ENCODE results near the gene SIVA1.

The SIVA1 gene, protein sequence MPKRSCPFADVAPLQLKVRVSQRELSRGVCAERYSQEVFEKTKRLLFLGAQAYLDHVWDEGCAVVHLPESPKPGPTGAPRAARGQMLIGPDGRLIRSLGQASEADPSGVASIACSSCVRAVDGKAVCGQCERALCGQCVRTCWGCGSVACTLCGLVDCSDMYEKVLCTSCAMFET

DNA sequence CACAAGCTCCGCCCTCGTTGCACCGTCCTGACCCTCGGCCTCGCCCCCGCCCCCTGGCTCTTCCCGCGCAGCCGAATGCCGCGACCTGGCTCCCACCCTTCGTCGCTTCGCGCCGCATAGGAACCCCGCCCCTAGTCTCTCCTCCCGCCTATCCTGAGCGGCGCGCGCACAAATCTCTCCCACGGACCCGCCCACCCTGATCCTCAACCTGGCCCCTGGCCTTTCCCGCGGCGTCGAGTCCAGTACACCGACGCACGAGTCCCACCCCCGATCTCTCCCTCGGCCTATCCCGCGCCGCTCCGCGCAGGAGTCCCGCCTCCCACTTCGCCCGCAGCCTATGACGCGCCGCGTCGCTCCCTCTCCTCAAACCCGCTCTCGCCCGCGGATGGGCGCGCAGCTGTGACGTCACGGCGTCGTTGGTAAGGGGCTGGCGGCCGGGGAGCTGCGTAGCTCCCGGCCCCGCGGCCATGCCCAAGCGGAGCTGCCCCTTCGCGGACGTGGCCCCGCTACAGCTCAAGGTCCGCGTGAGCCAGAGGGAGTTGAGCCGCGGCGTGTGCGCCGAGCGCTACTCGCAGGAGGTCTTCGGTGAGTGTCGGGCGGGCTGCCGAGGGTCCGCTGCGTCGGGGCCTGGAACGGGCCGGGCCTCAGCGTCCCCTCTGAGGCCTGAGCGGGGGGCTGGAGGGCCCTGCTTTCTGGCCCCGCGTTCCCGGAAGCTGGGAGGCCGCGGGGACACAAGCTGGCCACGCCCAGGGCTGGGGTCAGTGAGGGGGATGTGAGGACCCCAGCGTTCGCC, at the start of gene SIVA1:
TSS of gene SIVA1 (plus strand) at position 413 of the 793 bp plus-strand sequence. CDS start at position 468, 55 bp downstream.
- in situ Hi-C loops (cut with MboI; ENCODE audit: low sequenced_read_pairs): no loop called here

DNA sequence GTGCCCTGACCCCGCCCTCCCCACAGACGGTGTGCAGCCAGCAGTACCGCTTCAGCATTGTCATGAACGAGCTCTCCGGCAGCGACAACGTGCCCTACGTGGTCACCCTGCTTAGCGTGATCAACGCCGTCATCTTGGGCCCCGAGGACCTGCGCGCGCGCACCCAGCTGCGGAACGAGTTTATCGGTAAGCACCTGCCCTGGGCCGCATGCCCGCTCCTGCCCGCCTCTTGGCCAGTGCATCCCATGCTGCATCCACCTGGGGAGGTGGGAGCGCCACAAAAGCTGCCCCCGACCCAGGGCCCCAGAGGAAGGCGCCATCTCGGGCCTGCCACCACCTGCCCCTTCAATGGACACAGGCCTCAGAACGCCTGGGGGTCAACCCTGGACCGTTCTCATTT, 49.7 kb upstream of the SIVA1 start:
- in situ Hi-C loops (cut with MboI; ENCODE audit: low sequenced_read_pairs): no loop called here

DNA sequence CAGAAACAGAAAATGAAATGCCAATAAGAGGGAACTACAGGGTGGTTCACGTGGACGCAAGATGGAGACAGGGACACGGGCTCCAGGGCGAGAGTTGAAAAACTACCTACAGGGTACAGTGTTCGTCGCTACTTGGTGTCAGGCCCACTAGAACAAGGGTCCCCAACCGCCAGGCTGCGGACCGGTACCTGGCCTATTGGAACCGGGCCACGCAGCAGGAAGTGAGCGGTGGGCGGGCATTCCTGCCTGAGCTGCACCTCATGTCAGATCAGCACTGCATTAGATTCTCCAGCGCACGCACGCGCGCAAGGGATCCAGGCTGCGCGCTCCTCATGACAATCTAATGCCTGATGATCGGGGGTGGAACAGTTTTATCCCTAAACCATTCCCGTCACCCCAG, 48.7 kb upstream of the SIVA1 start:
- in situ Hi-C loops (cut with MboI; ENCODE audit: low sequenced_read_pairs): no loop called here

DNA sequence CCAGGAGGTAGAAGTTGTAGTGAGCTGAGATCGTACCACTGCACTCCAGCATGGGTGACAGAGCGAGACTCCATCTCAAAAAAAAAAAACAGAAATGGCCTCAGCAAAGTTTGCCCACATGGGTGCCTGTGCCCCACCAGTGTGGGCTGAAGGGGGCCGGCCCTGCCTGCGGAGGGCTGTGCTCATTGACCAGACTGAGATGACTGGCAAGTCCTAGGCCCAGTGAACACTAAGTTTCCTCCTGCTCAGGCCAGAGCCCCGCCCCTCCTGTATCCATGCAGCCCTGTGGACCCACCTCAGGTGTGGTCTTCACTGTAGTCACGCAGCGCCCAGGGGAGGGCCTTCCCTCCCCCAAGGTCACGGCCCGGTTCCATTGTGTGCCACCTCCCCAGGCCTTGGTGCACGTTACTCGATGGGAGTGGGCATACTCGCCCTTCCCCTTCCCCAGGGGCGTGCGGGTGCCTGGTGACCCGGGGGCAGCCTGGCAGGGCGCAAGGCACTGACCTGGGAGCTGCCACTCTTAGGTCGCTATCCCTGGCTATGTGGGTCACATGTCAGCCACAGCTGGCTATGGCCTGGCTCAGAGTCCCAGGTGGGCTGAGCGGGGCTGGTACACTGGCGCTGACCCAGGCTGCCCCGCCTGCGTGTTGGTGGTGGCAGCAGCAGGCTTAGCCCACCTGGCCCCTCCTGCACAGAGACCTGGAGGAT, 47.5 kb upstream of the SIVA1 start:
- in situ Hi-C loops (cut with MboI; ENCODE audit: low sequenced_read_pairs): no loop called here

DNA sequence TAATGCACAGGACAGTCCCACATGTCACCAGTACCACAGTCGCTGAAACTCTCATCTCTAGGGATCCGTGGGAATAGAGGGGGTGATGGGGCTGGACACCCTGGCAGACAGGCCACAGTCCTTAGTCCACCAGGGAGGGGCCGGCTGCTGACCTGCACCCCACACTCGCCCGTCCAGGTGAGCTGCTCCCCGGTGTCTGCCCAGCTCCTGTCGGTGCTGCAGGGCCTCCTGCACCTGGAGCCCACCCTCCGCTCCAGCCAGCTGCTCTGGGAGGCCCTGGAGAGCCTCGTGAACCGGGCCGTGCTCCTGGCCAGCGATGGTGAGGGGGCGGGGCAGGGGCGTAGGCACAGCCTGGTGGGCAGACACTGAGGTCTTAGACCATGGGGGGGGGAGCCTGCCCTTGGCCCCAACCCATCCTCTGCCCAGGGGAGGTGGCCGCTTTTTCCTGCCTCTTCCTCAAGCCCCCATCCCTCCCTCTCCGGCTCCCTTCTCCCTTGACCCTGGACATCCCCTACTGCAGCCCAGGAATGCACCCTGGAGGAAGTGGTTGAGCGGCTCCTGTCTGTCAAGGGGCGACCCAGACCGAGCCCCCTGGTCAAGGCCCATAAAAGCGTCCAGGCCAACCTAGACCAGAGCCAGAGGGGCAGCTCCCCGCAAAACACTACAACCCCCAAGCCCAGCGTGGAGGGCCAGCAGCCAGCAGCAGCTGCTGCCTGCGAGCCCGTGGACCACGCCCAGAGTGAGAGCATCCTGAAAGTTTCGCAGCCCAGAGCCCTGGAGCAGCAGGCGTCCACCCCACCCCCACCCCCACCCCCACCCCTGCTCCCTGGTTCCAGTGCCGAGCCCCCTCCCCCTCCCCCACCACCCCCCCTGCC, 46.0 kb upstream of the SIVA1 start:
- in situ Hi-C loops (cut with MboI; ENCODE audit: low sequenced_read_pairs): no loop called here

DNA sequence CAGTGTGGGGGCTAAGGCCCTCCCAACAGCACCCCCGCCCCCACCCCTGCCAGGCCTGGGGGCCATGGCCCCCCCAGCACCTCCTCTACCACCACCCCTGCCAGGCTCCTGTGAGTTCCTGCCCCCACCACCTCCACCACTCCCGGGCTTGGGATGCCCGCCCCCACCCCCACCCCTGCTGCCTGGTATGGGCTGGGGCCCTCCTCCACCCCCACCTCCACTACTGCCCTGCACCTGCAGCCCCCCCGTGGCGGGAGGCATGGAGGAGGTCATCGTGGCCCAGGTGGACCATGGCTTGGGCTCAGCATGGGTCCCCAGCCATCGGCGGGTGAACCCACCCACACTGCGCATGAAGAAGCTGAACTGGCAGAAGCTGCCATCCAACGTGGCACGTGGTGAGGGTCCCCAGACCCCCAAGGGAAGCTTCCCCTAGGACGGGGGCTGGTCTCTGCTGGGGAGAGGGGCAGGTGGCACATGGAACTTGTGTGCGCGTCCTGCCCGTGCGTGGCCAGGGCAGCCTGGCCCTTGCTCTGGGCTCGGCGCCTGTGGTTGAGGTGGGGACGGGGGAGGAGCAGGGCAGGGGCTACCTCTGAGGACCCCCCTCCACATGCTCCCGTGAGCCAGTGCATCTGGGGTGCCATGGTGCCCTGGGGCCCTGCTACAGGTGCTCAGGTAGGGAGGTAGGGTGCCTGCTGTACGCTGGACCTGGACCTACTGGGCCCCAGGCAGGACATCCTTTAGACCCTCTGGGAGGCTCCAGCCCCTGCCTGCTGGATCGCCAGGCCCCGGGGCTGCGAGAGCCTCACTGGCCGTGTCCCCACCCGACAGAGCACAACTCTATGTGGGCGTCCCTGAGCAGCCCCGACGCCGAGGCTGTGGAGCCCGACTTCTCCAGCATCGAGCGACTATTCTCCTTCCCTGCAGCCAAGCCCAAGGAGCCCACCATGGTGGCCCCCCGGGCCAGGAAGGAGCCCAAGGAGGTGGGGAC, 45.0 kb upstream of the SIVA1 start:
- in situ Hi-C loops (cut with MboI; ENCODE audit: low sequenced_read_pairs): no loop called here

DNA sequence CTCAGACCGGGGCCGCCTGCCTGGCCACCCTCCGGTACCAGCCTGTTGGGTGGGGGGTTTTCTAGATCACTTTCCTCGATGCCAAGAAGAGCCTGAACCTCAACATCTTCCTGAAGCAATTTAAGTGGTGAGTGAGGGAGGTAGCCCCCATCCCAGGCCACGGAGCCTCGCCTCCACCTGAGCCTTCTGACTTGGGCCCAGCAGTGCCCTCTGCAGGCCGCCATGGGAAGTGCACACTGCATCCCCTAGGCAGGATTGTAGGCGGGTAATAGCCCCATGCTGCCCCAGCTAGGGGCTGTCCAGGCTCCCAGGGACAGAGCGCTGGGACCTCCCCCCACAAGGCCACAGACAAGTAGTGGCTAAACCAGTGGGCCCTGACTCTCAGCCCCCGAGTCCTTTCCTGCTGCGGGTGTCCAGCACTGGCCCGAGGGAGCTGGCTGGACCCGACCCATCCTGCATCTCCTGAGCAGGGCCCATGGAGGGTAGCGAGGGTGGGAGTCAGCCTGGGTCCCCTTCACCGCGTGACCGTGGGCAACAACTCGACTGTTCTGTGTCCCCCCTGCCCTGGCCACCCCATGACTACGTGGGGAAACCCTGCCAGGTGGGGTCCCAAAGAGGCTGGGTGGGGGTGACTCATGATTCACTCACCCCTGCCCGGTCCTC, 44.2 kb upstream of the SIVA1 start:
- in situ Hi-C loops (cut with MboI; ENCODE audit: low sequenced_read_pairs): no loop called here

DNA sequence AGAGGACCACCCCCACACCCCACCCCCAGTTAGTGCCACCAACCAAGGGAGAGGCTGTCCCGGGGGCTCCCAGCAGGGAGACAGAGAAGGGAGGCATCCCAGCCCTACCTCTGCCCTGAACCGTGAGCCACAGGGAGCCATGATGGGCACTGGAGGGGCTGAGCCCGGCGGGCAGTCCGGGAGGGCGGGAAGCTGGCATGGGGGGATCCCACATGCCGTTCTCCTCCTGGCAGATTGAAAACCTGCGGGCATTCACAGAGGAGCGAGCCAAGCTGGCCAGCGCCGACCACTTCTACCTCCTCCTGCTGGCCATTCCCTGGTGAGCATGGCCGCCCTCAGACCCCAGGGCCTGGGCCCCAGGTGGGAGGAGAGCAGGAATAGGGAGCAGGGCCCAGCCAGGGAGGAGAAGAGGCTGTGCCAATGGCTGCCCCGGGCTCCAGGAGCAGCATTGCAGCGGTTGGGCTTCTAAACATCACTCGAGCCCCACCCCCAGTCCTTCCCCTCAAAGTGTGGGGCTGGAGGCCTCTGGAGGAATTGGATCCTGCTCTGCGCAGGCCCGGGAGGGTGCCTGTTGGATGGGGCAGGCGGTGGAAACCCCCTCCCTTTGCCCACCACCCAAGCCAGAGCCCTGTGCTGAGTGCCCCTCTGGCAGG, 43.4 kb upstream of the SIVA1 start:
- in situ Hi-C loops (cut with MboI; ENCODE audit: low sequenced_read_pairs): no loop called here

DNA sequence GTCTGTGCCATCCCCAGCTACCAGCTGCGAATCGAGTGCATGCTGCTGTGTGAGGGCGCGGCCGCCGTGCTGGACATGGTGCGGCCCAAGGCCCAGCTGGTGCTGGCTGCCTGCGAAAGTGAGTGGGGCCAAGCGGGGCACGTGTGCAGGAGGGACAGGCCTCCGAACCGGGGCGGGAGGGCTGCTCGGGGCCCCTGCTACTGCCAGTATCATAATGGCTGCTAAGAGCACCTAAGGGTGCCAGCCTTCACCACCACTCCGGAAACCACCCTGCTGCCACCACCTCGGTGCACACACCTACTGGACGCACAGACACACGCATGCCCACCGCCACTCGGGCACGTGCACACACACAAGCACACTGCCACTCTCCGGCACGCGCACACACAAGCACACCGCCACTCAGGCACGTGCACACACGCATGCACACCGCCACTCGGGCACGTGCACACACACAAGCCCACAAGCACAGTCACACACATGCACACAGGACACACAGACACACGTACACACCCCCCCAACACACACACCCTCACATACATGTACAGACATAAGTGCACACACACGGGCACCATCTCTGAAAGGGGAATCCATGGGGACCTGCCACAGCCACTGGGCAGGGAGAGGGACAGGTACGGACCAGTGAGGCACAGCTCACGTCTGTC, 42.7 kb upstream of the SIVA1 start:
- in situ Hi-C loops (cut with MboI; ENCODE audit: low sequenced_read_pairs): no loop called here

DNA sequence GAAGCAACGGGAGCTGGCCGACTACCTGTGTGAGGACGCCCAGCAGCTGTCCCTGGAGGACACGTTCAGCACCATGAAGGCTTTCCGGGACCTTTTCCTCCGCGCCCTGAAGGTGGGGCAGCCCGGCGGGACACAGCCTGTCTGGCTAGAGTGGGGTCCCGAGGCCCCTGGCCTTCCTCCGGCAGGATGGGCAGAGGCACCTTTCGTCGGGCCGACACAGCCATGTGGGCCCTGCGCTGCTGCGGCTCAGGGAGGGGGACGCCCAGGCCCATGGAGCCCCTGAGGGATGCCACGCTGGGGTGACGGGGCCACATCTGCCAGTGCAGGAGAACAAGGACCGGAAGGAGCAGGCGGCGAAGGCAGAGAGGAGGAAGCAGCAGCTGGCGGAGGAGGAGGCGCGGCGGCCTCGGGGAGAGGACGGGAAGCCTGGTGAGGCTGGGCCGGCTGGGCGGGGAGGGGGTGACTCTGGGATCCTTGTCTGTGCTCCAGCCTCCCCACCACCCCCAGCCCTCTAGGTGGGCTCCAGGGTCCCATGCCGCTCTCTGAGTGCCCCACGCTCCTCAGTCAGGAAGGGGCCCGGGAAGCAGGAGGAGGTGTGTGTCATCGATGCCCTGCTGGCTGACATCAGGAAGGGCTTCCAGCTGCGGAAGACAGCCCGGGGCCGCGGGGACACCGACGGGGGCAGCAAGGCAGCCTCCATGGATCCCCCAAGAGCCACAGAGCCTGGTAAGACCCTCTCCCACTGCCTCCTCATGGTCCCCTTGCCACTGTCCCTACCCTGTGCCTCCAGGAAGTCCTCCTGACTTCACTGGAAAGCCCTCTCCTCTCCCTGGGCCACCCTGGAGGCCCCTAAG, 39.8 kb upstream of the SIVA1 start:
- in situ Hi-C loops (cut with MboI; ENCODE audit: low sequenced_read_pairs): no loop called here

DNA sequence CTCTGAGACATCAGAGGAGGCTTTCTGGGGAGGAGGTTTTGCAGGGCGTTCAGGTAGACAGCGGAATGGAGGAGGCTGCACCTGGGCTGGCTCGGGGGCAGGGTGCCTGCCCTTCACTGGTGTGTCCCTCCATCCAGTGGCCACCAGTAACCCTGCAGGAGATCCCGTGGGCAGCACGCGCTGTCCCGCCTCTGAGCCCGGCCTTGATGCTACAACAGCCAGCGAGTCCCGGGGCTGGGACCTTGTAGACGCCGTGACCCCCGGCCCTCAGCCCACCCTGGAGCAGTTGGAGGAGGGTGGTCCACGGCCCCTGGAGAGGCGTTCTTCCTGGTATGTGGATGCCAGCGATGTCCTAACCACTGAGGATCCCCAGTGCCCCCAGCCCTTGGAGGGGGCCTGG, 38.9 kb upstream of the SIVA1 start:
- in situ Hi-C loops (cut with MboI; ENCODE audit: low sequenced_read_pairs): no loop called here

DNA sequence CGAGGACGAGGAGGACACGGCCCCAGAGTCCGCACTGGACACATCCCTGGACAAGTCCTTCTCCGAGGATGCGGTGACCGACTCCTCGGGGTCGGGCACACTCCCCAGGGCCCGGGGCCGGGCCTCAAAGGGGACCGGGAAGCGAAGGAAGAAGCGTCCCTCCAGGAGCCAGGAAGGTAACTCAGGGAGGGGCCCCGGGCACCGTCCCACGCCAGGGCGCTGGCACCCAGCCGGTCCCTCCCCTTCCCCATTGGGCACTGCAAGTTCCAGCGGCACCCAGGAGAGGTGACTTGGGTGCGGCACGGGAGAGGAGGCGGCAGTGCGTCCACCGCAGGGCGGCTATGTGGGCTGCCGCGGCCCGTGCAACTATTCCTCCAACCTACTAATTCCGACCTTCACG, 38.3 kb upstream of the SIVA1 start:
- in situ Hi-C loops (cut with MboI; ENCODE audit: low sequenced_read_pairs): no loop called here

DNA sequence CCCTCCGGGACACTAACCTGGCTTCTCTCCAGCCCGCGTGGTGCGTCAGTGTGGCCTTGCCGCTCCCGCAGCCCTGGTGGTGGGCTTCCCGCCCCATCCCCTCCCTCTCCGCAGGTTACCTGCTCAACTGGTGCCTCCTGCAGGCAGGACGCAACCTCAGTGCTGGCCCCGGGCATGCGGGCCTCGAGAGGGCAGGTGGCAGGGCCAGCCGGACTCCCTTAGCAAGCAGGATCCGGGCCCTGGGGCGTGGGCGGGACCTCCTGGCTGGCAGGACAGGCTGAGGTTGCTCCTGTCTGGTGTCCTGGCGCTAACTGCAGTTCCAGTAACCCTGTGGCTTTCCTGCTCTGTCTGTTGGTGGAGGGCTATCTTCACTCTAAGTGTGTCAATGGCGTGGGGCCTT, 37.5 kb upstream of the SIVA1 start:
- in situ Hi-C loops (cut with MboI; ENCODE audit: low sequenced_read_pairs): no loop called here

DNA sequence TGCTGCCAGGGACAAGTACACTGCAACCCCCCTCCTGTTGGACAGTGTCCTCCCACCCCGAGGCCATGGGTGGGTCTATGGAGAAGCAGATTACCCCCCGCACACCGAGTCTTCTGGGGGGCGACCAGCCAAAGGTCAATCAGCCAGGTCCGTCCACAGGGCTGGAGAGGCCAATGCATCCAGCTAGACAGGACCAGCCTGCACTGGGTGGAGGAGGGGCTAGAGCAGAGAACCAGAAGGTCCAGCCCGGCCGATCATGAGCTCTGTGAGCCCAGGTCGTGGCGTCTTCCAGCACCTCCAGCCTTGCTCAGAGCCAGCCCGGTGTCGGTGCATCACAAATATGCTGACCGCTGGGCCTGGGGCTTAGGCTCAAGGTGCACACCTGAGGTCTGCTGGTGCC, 37.1 kb upstream of the SIVA1 start:
- in situ Hi-C loops (cut with MboI; ENCODE audit: low sequenced_read_pairs): no loop called here

DNA sequence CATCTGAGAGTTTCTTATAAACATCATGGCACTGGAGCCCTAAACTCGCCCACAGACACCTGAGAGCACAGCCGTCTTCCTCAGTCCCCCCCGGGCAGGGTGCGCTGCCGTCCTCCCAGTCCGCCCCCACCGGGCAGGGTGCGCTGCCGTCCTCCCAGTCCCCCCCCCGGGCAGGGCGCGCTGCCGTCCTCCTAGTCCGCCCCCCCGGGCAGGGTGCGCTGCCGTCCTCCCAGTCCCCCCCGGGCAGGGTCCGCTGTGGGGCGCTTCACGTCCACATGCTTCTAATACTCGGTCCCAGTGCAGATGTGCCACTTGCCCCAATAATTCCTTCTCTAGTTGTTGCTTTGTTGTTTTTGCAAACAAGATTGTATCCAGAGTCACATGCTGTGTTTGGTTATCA, 35.8 kb upstream of the SIVA1 start:
- in situ Hi-C loops (cut with MboI; ENCODE audit: low sequenced_read_pairs): no loop called here

DNA sequence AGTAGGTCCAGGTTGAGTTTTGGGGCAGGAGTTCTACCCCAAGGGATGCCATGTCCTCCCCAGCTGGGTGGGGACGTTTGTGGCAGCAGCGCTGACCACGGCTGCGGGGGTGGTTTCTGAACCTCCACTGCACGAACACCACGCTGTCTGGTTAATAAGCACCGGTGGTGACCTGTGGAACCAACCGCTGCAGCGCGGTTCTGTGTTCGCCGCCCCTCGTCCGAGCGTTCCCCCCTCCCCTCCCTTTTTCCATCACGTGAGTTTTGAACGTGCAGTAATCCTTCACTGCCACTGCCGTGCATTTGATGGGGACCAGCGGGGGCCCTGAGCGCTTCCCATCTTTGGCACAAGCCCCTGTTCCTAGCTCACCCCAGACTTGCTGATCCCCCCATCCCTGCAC, 35.3 kb upstream of the SIVA1 start:
- in situ Hi-C loops (cut with MboI; ENCODE audit: low sequenced_read_pairs): no loop called here

DNA sequence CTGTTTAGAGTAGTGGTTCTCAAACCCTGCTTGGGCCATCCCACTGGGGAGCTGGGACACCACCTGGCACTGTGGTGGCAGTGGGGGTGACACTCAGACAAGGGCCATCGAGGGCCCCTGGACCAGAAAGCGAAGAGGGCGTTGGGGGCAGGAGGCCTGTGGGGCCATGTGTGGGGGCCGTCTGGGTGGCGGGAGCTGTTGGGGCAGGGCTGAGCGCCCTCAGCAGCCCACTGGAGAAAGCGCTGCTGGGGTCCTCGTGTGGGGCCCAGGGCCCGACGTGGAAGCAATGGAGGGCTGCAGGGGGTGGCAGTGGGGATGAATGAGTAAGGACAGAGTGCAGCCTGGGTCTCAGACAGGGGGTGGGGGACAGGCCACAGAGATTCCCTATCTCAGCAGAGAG, 34.8 kb upstream of the SIVA1 start:
- in situ Hi-C loops (cut with MboI; ENCODE audit: low sequenced_read_pairs): no loop called here

DNA sequence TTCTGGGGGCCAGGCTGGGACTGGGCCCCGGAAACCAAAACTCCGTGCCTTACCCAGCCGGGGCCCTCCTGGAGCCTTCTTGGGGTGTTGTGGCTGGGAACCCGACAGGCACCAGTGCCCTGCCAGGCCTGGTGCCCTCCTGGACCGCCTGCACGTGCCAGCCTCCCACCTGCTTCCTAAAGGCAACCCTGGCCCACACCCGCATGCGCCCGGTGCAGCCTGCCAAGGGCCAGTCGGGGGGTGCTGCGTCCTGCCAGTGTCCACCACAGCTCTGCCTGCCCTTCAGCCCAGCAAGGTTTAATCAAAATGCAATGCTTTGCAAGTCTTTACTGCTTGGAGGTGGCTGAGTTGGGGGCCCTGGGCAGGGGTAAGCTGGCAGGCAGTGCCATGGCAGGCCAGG, 34.1 kb upstream of the SIVA1 start:
- in situ Hi-C loops (cut with MboI; ENCODE audit: low sequenced_read_pairs): no loop called here

Measured in HL-60/S4 treated with retinoic acid at 250 ng/mL for 4 days and 3 days (cell line).